NT2/D1 (cell line): Measurements from ENCODE around the gene TMEM91.

Experiments used
- SUZ12 ChIP-seq: IDR thresholded peaks from 2 replicates; pipeline ENCODE4 v1.6.1; 2011; ENCODE audit not compliant: insufficient read length, insufficient read depth; ENCODE audit errors: extremely low read depth
- YY1 ChIP-seq: IDR thresholded peaks from 2 replicates; pipeline ENCODE4 v1.6.1; 2011; ENCODE audit not compliant: insufficient read length, insufficient read depth

- TF ChIP-seq YY1, result no peak
- no peak for TF ChIP-seq SUZ12
Observed at GRCh38 chr19:41409288-41409687, 33.0 kb downstream of the TMEM91 start.
